HG03103 (cell line): ENCODE data around the gene CAMLG.
"Not testable (repeated sequence)": the region's sequence is repeated elsewhere in the genome, so short reads cannot be mapped to it uniquely, and the experiment has no call there.

Source experiments
- ATAC-seq: cut with Tn5 transposase; IDR thresholded peaks from one replicate; pipeline ENCODE4 v1.9.1; 2021; ENCODE audit warnings: low read depth; ENCODE audit not compliant: unreplicated experiment

The CAMLG gene

GRCh38 chr5:134738133-134738962 lies at the start of gene CAMLG:
Gene CAMLG (plus strand): TSS chr5:134738548. CDS start chr5:134738621, 73 bp downstream.
- peak; percentile 94 for ATAC-seq

- ATAC-seq = not testable (repeated sequence)
Measured at GRCh38 chr5:134690144-134690543, 48.2 kb upstream of the CAMLG start.

- ATAC-seq = no peak
Measured at GRCh38 chr5:134692722-134693121, 45.6 kb upstream of the CAMLG start.

GRCh38 chr5:134708301-134708700 lies 30.0 kb upstream of the CAMLG start:
- ATAC-seq = no peak

- no peak for ATAC-seq
Measured at GRCh38 chr5:134714120-134714519, 24.2 kb upstream of the CAMLG start.

GRCh38 chr5:134714541-134714940 lies 23.8 kb upstream of the CAMLG start:
- ATAC-seq = no peak

GRCh38 chr5:134715466-134715865 lies 22.9 kb upstream of the CAMLG start:
- ATAC-seq = not testable (repeated sequence)

GRCh38 chr5:134724872-134725271 lies 13.5 kb upstream of the CAMLG start:
- ATAC-seq = no peak

GRCh38 chr5:134732819-134733218 lies 5.5 kb upstream of the CAMLG start:
- no peak for ATAC-seq

- no peak for ATAC-seq
Measured at GRCh38 chr5:134735243-134735642, 3.1 kb upstream of the CAMLG start.

- ATAC-seq = no peak
Measured at GRCh38 chr5:134736173-134736812, 2.1 kb upstream of the CAMLG start.

GRCh38 chr5:134738963-134739661 lies 764 bp downstream of the CAMLG start:
- no peak for ATAC-seq

GRCh38 chr5:134741052-134741451 lies 2.7 kb downstream of the CAMLG start:
- no peak for ATAC-seq

GRCh38 chr5:134742134-134742533 lies 3.8 kb downstream of the CAMLG start:
- no peak for ATAC-seq

GRCh38 chr5:134749415-134749814 lies 11.1 kb downstream of the CAMLG start:
- ATAC-seq = no peak

- no peak for ATAC-seq
Measured at GRCh38 chr5:134758176-134758503, 19.8 kb downstream of the CAMLG start.

GRCh38 chr5:134758504-134759341 lies 20.4 kb downstream of the CAMLG start, which contains the start of gene DDX46:
Gene DDX46 (plus strand): TSS chr5:134758779. CDS start chr5:134758939, 160 bp downstream.
- ATAC-seq = peak; percentile 92

GRCh38 chr5:134767528-134768291 lies 29.4 kb downstream of the CAMLG start:
- not testable (repeated sequence) for ATAC-seq

- no peak for ATAC-seq
Measured at GRCh38 chr5:134769206-134769605, 30.9 kb downstream of the CAMLG start.
